ENCODE results near the gene UNCX. TPM values are rescaled to one million over a fixed set of nuclear protein-coding genes. Genes with fewer than 3 reads are reported as not detected.

Gene UNCX
- total and polyA plus RNA-seq, 2 of the 8 experiments (the other 6 are each of a cell fraction or from before 2014, with no cell fraction given): not detected

DNA sequence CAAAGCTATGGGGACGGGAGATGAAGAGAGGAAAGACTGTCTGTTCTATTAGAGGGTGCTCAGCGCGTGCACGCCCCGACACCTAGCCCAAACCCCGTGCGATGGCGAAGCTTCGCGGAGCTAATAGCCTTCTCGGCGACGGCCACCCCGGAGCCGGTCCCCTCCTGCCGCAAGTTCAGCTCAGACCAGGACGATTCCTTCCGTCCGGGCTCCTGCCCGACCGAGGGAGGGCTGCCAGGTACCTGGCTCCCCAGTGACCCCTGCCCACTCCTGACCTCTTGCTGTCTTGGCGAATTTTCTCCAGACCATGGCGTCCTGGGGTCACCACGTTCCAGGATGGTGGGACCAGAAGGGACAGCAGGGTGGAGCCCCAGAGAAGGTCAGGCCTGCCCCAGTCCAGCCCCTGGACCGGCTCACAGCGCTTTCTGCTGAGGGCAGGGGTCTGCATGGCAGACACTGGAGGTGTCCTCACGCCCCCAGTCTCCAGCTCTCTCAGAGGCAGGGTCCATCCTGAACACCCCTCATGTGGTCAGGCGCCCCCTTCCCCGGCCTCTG, 36.7 kb downstream of the UNCX start:
- Histone ChIP-seq H3K23ac (ENCODE audit: insufficient read length) (no peak overlapping the region), H3K4me1 (replicated peaks in 1 of 4; ENCODE audit: control insufficient read depth in 3 of 4, insufficient read depth in 4 of 4, low read length in 3 of 4) (no peaks in the 10 kb centered on the region; a peak in 1 of 7 replicates), H4K20me1 (replicated peaks in 1 of 2; ENCODE audit: control insufficient read depth in 1 of 2, insufficient read depth in 2 of 2, low read length in 2 of 2) (no peaks in the 10 kb centered on the region), H3K4ac (replicated peaks; ENCODE audit: insufficient read length, low read depth, low read length) (no peak overlapping the region), H2AK5ac (ENCODE audit: low read depth, low read length) (no peak overlapping the region), H3K23me2 (ENCODE audit: low read depth, low read length) (peaks cover 16% of the 10 kb centered on the region; the same call in 1 of the 2 replicates), H3K4me3 (ENCODE audit: extremely low read depth in 1 of 4, insufficient read depth in 2 of 4, low read depth in 3 of 4, low read length in 4 of 4) (no peak overlapping the region), H4K8ac (ENCODE audit: extremely low read depth, insufficient read depth, low read length) (peak overlapping the region; percentile 57; the same call in 1 of the 2 replicates), H2BK120ac (replicated peaks; ENCODE audit: low read depth, low read length) (no peak overlapping the region), H3K4me2 (ENCODE audit: insufficient read depth in 1 of 2, low read depth in 2 of 2, low read length in 2 of 2) (no peak overlapping the region), H3K56ac (replicated peaks; ENCODE audit: insufficient read length, low read depth, low read length) (no peak overlapping the region), H2BK20ac (ENCODE audit: low read length) (no peak overlapping the region), H3K9ac (replicated peaks in 1 of 4; ENCODE audit: extremely low read depth in 1 of 4, low read depth in 3 of 4, low read length in 3 of 4) (no peak overlapping the region), H2BK5ac (ENCODE audit: low read depth, low read length) (no peak overlapping the region), H3K79me1 (ENCODE audit: low read depth, low read length) (no peaks in the 10 kb centered on the region), H3K27me3 (replicated peaks in 1 of 4; ENCODE audit: control insufficient read depth in 3 of 4, extremely low read depth in 1 of 4, insufficient read depth in 3 of 4, low read length in 3 of 4) (no peaks in the 10 kb centered on the region; a peak in 1 of 7 replicates), H2BK15ac (ENCODE audit: low read length) (no peak overlapping the region), H4K5ac (ENCODE audit: insufficient read length, low read depth, low read length) (no peak overlapping the region), H3K36me3 (ENCODE audit: control insufficient read depth in 2 of 4, insufficient read depth in 4 of 4, low read length in 3 of 4) (no peaks in the 10 kb centered on the region), H3K18ac (ENCODE audit: extremely low read depth, low read length) (no peak overlapping the region), H2AFZ (ENCODE audit: low read length) (no peak overlapping the region), H4K91ac (replicated peaks; ENCODE audit: insufficient read length, low read length) (no peak overlapping the region), H3K27ac (ENCODE audit: low read depth, low read length) (no peak overlapping the region), H3K79me2 (ENCODE audit: control insufficient read depth in 1 of 2, insufficient read depth in 2 of 2, low read length in 2 of 2) (no peaks in the 10 kb centered on the region), H3K14ac (ENCODE audit: insufficient read length) (no peak overlapping the region), H3K9me3 (ENCODE audit: insufficient read depth in 2 of 2, low read depth in 1 of 2, low read length in 1 of 2) (peaks cover 3 to 6% of the 10 kb centered on the region in 2 experiments; a peak in 2 of 4 replicates), H2BK12ac (ENCODE audit: low read depth, low read length) (no peak overlapping the region)
- FAIRE-seq: no peak
- ChIA-PET CTCF (ENCODE audit: partially characterized antibody) (interaction anchor here (0.6 to 0.9 kb wide), 2 partner anchors 64 to 137 kb away, joined by 3 read pairs; no protein-coding TSS in a partner anchor), POLR2A (ENCODE audit: partially characterized antibody) (no interaction called here)
- DNase-seq (ENCODE audit: low read depth in 1 of 2, low spot score in 2 of 2): no peak
- 91% methylated on average over 24 of the region's 29 CpGs; no CpG with 5 or more reads in 1 of the 2 experiments for WGBS, 2 experiments (ENCODE audit: extremely low coverage in 1 of 2, insufficient coverage in 1 of 2, insufficient read length in 1 of 2, insufficient replicate concordance in 2 of 2, low coverage in 1 of 2, low lambda C conversion rate in 2 of 2, missing lambda C conversion rate in 1 of 2)
- TF ChIP-seq MAFK (IDR thresholded peaks at IDR 0.05; ENCODE audit: low read depth, low read length): no peak
- TF ChIP-seq RXRA (IDR thresholded peaks at IDR 0.05; ENCODE audit: insufficient read depth, low read depth, low read length): no peak
- TF ChIP-seq POLR2A (IDR thresholded peaks at IDR 0.05; ENCODE audit: control extremely low read depth in 1 of 2, low read depth in 2 of 2, low read length in 2 of 2): no peak
